Trophoblast cell (in vitro differentiated cells and primary cell): Measurements from ENCODE around the gene GADL1.

Experiments used
- DNase-seq, 2 donors: peaks; one replicate each; pipeline ENCODE4 v3.0.0-alpha.2; 2016
- H2AFZ ChIP-seq: 2 replicates; pipeline ENCODE4 v1.6.1; 2013; ENCODE audit warnings: low read length, moderate library complexity, mild to moderate bottlenecking; ENCODE audit not compliant: insufficient read depth, poor library complexity
- H2AK5ac ChIP-seq: 2 replicates; pipeline ENCODE4 v1.6.1; 2013; ENCODE audit warnings: mild to moderate bottlenecking, low read length
- H2BK120ac ChIP-seq: 2 replicates; pipeline ENCODE4 v1.6.1; 2013; ENCODE audit warnings: low read length, mild to moderate bottlenecking, moderate library complexity; ENCODE audit not compliant: insufficient read depth, poor library complexity
- H2BK12ac ChIP-seq: 2 replicates; pipeline ENCODE4 v1.6.1; 2013; ENCODE audit warnings: mild to moderate bottlenecking, low read length, moderate library complexity
- H2BK5ac ChIP-seq: 2 replicates; pipeline ENCODE4 v1.6.1; 2013; ENCODE audit warnings: low read length, low read depth, moderate library complexity, mild to moderate bottlenecking; ENCODE audit not compliant: poor library complexity
- H3K14ac ChIP-seq: 2 replicates; pipeline ENCODE4 v1.6.1; 2013; ENCODE audit warnings: mild to moderate bottlenecking, low read length
- H3K18ac ChIP-seq: 2 replicates; pipeline ENCODE4 v1.6.1; 2013; ENCODE audit warnings: mild to moderate bottlenecking, low read length
- H3K23ac ChIP-seq: 2 replicates; pipeline ENCODE4 v1.6.1; 2013; ENCODE audit warnings: low read length
- H3K27ac ChIP-seq: 2 replicates; pipeline ENCODE4 v1.5.1; 2013; ENCODE audit warnings: low read depth, mild to moderate bottlenecking, inconsistent platforms, low read length, moderate library complexity
- H3K27me3 ChIP-seq: 2 replicates; pipeline ENCODE4 v1.6.1; 2013; ENCODE audit warnings: inconsistent platforms, mild to moderate bottlenecking, low read length, moderate library complexity; ENCODE audit not compliant: insufficient read depth
- H3K36me3 ChIP-seq, 2 experiments: 1 replicate in 1 of 2; 2 replicates in 1 of 2; pipeline ENCODE4 v1.6.1; 2013; ENCODE audit warnings: low read length in 2 of 2, mild to moderate bottlenecking in 2 of 2, moderate library complexity in 1 of 2; ENCODE audit not compliant: insufficient read depth in 2 of 2, control insufficient read depth in 1 of 2
- H3K4ac ChIP-seq: 2 replicates; pipeline ENCODE4 v1.6.1; 2013; ENCODE audit warnings: low read depth, mild to moderate bottlenecking, low read length, moderate library complexity
- H3K4me1 ChIP-seq, 2 experiments: 1 replicate in 1 of 2; 2 replicates in 1 of 2; pipeline ENCODE4 v1.6.1; 2013; ENCODE audit warnings: low read length in 2 of 2, mild to moderate bottlenecking in 2 of 2, moderate library complexity in 1 of 2; ENCODE audit not compliant: insufficient read depth in 2 of 2, control insufficient read depth in 1 of 2
- H3K4me2 ChIP-seq: 2 replicates; pipeline ENCODE4 v1.6.1; 2013; ENCODE audit warnings: inconsistent platforms, mild to moderate bottlenecking, low read length, moderate library complexity
- H3K4me3 ChIP-seq: 2 replicates; pipeline ENCODE4 v1.5.1; 2013; ENCODE audit warnings: mild to moderate bottlenecking, low read depth, low read length, inconsistent platforms
- H3K79me1 ChIP-seq: one replicate; pipeline ENCODE4 v1.6.1; 2013; ENCODE audit warnings: low read length
- H3K79me2 ChIP-seq: 2 replicates; pipeline ENCODE4 v1.6.1; 2013; ENCODE audit warnings: low read length, mild to moderate bottlenecking; ENCODE audit not compliant: control insufficient read depth, insufficient read depth, poor library complexity
- H3K9ac ChIP-seq: 2 replicates; pipeline ENCODE4 v1.6.1; 2013; ENCODE audit warnings: mild to moderate bottlenecking, low read length
- H3K9me3 ChIP-seq: 2 replicates; pipeline ENCODE4 v1.6.1; 2013; ENCODE audit warnings: low read depth, mild to moderate bottlenecking, control low read depth, inconsistent platforms, low read length; ENCODE audit not compliant: insufficient read depth
- H4K12ac ChIP-seq: 2 replicates; pipeline ENCODE4 v1.6.1; 2013; ENCODE audit warnings: low read depth, mild to moderate bottlenecking, low read length, moderate library complexity
- H4K8ac ChIP-seq: 2 replicates; pipeline ENCODE4 v1.6.1; 2013; ENCODE audit warnings: low read depth, mild to moderate bottlenecking, low read length, moderate library complexity
- H4K91ac ChIP-seq: one replicate; pipeline ENCODE4 v1.6.1; 2013; ENCODE audit warnings: low read depth, mild to moderate bottlenecking, low read length, moderate library complexity
- WGBS: extraction: QIAGEN DNeasy Blood & Tissue Kit; methylation state at CpG from one replicate; pipeline ENCODE4 v1.1.7; 2013; ENCODE audit warnings: missing lambda C conversion rate; ENCODE audit not compliant: insufficient read length, insufficient coverage; ENCODE audit errors: extremely low coverage; 5-methylcytosine and 5-hydroxymethylcytosine counted together

GADL1 gene

GRCh38 chr3:30728143-30728542 lies 166.3 kb downstream of the GADL1 start:
- Histone ChIP-seq H3K4me2 (no peak overlapping the region), H3K4ac (no peak overlapping the region), H3K14ac (no peak overlapping the region), H2BK12ac (no peak overlapping the region), H3K27me3 (no peaks in the 10 kb centered on the region), H3K79me2 (no peaks in the 10 kb centered on the region), H2AFZ (no peak overlapping the region), H3K23ac (no peak overlapping the region), H3K9me3 (no peaks in the 10 kb centered on the region), H4K12ac (no peak overlapping the region), H3K36me3 (no peaks in the 10 kb centered on the region), H3K4me1 (no peaks in the 10 kb centered on the region), H2AK5ac (no peak overlapping the region), H3K27ac (no peak overlapping the region), H3K4me3 (no peak overlapping the region), H2BK5ac (no peak overlapping the region), H3K18ac (no peak overlapping the region), H2BK120ac (no peak overlapping the region), H3K9ac (no peak overlapping the region), H4K8ac (no peak overlapping the region), H3K79me1 (no peaks in the 10 kb centered on the region), H4K91ac (no peak overlapping the region)
- no CpG with 5 or more reads among the region's 4 CpGs for WGBS
- no peak for DNase-seq

- 100% methylated on average over 1 of the region's 3 CpGs for WGBS
Measured at GRCh38 chr3:30724863-30725262, 169.6 kb downstream of the GADL1 start.

GRCh38 chr3:30723211-30723610 lies 171.2 kb downstream of the GADL1 start:
- Histone ChIP-seq H3K23ac (no peak overlapping the region), H3K36me3 (no peaks in the 10 kb centered on the region), H3K4me2 (no peak overlapping the region), H3K4me3 (no peak overlapping the region), H4K8ac (no peak overlapping the region), H3K4ac (no peak overlapping the region), H3K27me3 (no peaks in the 10 kb centered on the region), H3K79me1 (no peaks in the 10 kb centered on the region), H3K4me1 (no peaks in the 10 kb centered on the region), H2BK12ac (no peak overlapping the region), H2BK120ac (no peak overlapping the region), H2BK5ac (no peak overlapping the region), H4K12ac (no peak overlapping the region), H2AK5ac (no peak overlapping the region), H3K79me2 (no peaks in the 10 kb centered on the region), H3K18ac (no peak overlapping the region), H3K9me3 (no peaks in the 10 kb centered on the region), H3K9ac (no peak overlapping the region), H4K91ac (no peak overlapping the region), H2AFZ (no peak overlapping the region), H3K14ac (no peak overlapping the region), H3K27ac (no peak overlapping the region)
- WGBS: no CpG with 5 or more reads among the region's 1 CpG
- DNase-seq: no peak

More at GRCh38 chr3:30724863-30725262, 169.6 kb downstream of the GADL1 start:
- Histone ChIP-seq H3K18ac (no peak overlapping the region), H4K12ac (no peak overlapping the region), H4K8ac (no peak overlapping the region), H2AK5ac (no peak overlapping the region), H3K23ac (no peak overlapping the region), H3K79me2 (no peaks in the 10 kb centered on the region), H3K27me3 (no peaks in the 10 kb centered on the region), H4K91ac (no peak overlapping the region), H3K79me1 (no peaks in the 10 kb centered on the region), H3K4me3 (no peak overlapping the region), H2BK5ac (no peak overlapping the region), H3K4me1 (no peaks in the 10 kb centered on the region), H2AFZ (no peak overlapping the region), H2BK12ac (no peak overlapping the region), H3K36me3 (no peaks in the 10 kb centered on the region), H3K9me3 (no peaks in the 10 kb centered on the region), H3K14ac (no peak overlapping the region), H3K9ac (no peak overlapping the region), H3K4me2 (no peak overlapping the region), H3K27ac (no peak overlapping the region), H2BK120ac (no peak overlapping the region), H3K4ac (no peak overlapping the region)
- no peak for DNase-seq

GRCh38 chr3:30721314-30721634 lies 173.2 kb downstream of the GADL1 start:
- no peak overlapping the region for H3K4me2 ChIP-seq
- no peak overlapping the region for H3K4me3 ChIP-seq
- H3K79me1 ChIP-seq: no peaks in the 10 kb centered on the region
- no peak overlapping the region for H3K9ac ChIP-seq
- DNase-seq: no peak
- no peak overlapping the region for H2BK120ac ChIP-seq
- no peak overlapping the region for H3K14ac ChIP-seq
- H2AFZ ChIP-seq: no peak overlapping the region
- no peaks in the 10 kb centered on the region for H3K4me1 ChIP-seq
- H2BK5ac ChIP-seq: no peak overlapping the region
- no peak overlapping the region for H4K12ac ChIP-seq
- H3K4ac ChIP-seq: no peak overlapping the region
- H3K9me3 ChIP-seq: no peaks in the 10 kb centered on the region
- H3K27ac ChIP-seq: no peak overlapping the region
- no peak overlapping the region for H2AK5ac ChIP-seq
- H3K79me2 ChIP-seq: no peaks in the 10 kb centered on the region
- no peak overlapping the region for H3K23ac ChIP-seq
- no peak overlapping the region for H3K18ac ChIP-seq
- no peak overlapping the region for H4K91ac ChIP-seq
- no peaks in the 10 kb centered on the region for H3K27me3 ChIP-seq
- H4K8ac ChIP-seq: no peak overlapping the region
- H2BK12ac ChIP-seq: no peak overlapping the region
- no peaks in the 10 kb centered on the region for H3K36me3 ChIP-seq
- WGBS: no CpG with 5 or more reads among the region's 2 CpGs
